HG02981 (cell line): Measurements from ENCODE around the gene ALDH1A1.

Experiments
- ATAC-seq: cut with Tn5 transposase; IDR thresholded peaks from one replicate; pipeline ENCODE4 v1.9.1; 2021; ENCODE audit warnings: mild to moderate bottlenecking, moderate library complexity; ENCODE audit not compliant: unreplicated experiment

Gene ALDH1A1

GRCh38 chr9:72980183-72980582 lies 27.3 kb upstream of the ALDH1A1 start:
- no peak for ATAC-seq

GRCh38 chr9:72979405-72980100 lies 26.7 kb upstream of the ALDH1A1 start:
- no peak for ATAC-seq

GRCh38 chr9:72978744-72979143 lies 25.9 kb upstream of the ALDH1A1 start:
- ATAC-seq = no peak

GRCh38 chr9:72977670-72978069 lies 24.8 kb upstream of the ALDH1A1 start:
- no peak for ATAC-seq

GRCh38 chr9:72974501-72974900 lies 21.6 kb upstream of the ALDH1A1 start:
- ATAC-seq = no peak

GRCh38 chr9:72972636-72973035 lies 19.8 kb upstream of the ALDH1A1 start:
- no peak for ATAC-seq

GRCh38 chr9:72971411-72971810 lies 18.6 kb upstream of the ALDH1A1 start:
- ATAC-seq = no peak

GRCh38 chr9:72960446-72960845 lies 7.6 kb upstream of the ALDH1A1 start:
- ATAC-seq = no peak

GRCh38 chr9:72958485-72959281 lies 5.8 kb upstream of the ALDH1A1 start:
- no peak for ATAC-seq

- no peak for ATAC-seq
Observed at GRCh38 chr9:72955571-72955970, 2.7 kb upstream of the ALDH1A1 start.

- ATAC-seq = no peak
Observed at GRCh38 chr9:72955126-72955455, 2.2 kb upstream of the ALDH1A1 start.

- no peak for ATAC-seq
Observed at GRCh38 chr9:72954431-72955125, 1.7 kb upstream of the ALDH1A1 start.

- no peak for ATAC-seq
Observed at GRCh38 chr9:72952381-72952690, 517 bp downstream of the ALDH1A1 start.

- ATAC-seq = no peak
Observed at GRCh38 chr9:72951520-72952380, 1.1 kb downstream of the ALDH1A1 start.

- no peak for ATAC-seq
Observed at GRCh38 chr9:72950875-72951442, 1.9 kb downstream of the ALDH1A1 start.

- ATAC-seq = no peak
Observed at GRCh38 chr9:72949918-72950325, 2.9 kb downstream of the ALDH1A1 start.

- no peak for ATAC-seq
Observed at GRCh38 chr9:72949244-72949582, 3.6 kb downstream of the ALDH1A1 start.

GRCh38 chr9:72948575-72949243 lies 4.1 kb downstream of the ALDH1A1 start:
- ATAC-seq = no peak

GRCh38 chr9:72947984-72948465 lies 4.8 kb downstream of the ALDH1A1 start:
- ATAC-seq = no peak

GRCh38 chr9:72946821-72947220 lies 6.0 kb downstream of the ALDH1A1 start:
- ATAC-seq = no peak
